NCI-H2196 (cell line): ENCODE measurements around the gene CLEC14A.

ENCODE experiments used
- DNase-seq: peaks from one replicate; lab custom pipeline; 2025; ENCODE audit not compliant: unreplicated experiment; lab: John Stamatoyannopoulos, UW

CLEC14A gene

GRCh38 chr14:38250331-38250730 is 5.6 kb downstream of the CLEC14A start:
- no peak for DNase-seq

- DNase-seq, result no peak
These were observed 7.4 kb downstream of the CLEC14A start for GRCh38 chr14:38248321-38249028.

GRCh38 chr14:38243696-38244240 is 12.1 kb downstream of the CLEC14A start:
- no peak for DNase-seq

GRCh38 chr14:38238878-38239277 is 17.0 kb downstream of the CLEC14A start:
- no peak for DNase-seq

GRCh38 chr14:38238332-38238731 is 17.6 kb downstream of the CLEC14A start:
- DNase-seq, result no peak

- DNase-seq, result no peak
These were observed 22.7 kb downstream of the CLEC14A start for GRCh38 chr14:38233218-38233617.

GRCh38 chr14:38226366-38226765 is 29.5 kb downstream of the CLEC14A start:
- no peak for DNase-seq

GRCh38 chr14:38225946-38226345 is 29.9 kb downstream of the CLEC14A start:
- DNase-seq, result no peak

GRCh38 chr14:38224338-38224737 is 31.6 kb downstream of the CLEC14A start:
- no peak for DNase-seq

GRCh38 chr14:38221077-38221476 is 34.8 kb downstream of the CLEC14A start:
- no peak for DNase-seq

GRCh38 chr14:38217553-38217952 is 38.3 kb downstream of the CLEC14A start:
- DNase-seq, result no peak

- DNase-seq, result no peak
These were observed 42.9 kb downstream of the CLEC14A start for GRCh38 chr14:38213001-38213400.

GRCh38 chr14:38212111-38212510 is 43.8 kb downstream of the CLEC14A start:
- no peak for DNase-seq

GRCh38 chr14:38211255-38211735 is 44.6 kb downstream of the CLEC14A start:
- no peak for DNase-seq

GRCh38 chr14:38210587-38211216 is 45.2 kb downstream of the CLEC14A start:
- DNase-seq, result no peak

GRCh38 chr14:38209572-38210557 is 46.0 kb downstream of the CLEC14A start:
- DNase-seq, result no peak

GRCh38 chr14:38208618-38209562 is 47.0 kb downstream of the CLEC14A start:
- DNase-seq, result no peak

- no peak for DNase-seq
These were observed 47.9 kb downstream of the CLEC14A start, which contains the start of gene SSTR1 for GRCh38 chr14:38207736-38208617. Gene SSTR1, plus strand, starts transcription at chr14:38207904. Its CDS starts 1,486 bp downstream, at chr14:38209390.

GRCh38 chr14:38207377-38207735 is 48.5 kb downstream of the CLEC14A start:
- no peak for DNase-seq
